Astrocyte (in vitro differentiated cells and primary cell): ENCODE data around the gene PBX3. TPM values are rescaled to one million over a fixed set of nuclear protein-coding genes. Genes with fewer than 3 reads are reported as not detected.

Source experiments
- DNase-seq: peaks from one replicate; pipeline ENCODE4 v3.0.0-alpha.2; 2010; ENCODE audit warnings: low read depth
- FAIRE-seq: peaks from 2 replicates; lab custom pipeline; 2011; peaks lifted over from hg19 to GRCh38; lab: Jason Lieb, UNC
- H2AFZ ChIP-seq: 2 replicates; pipeline ENCODE4 v1.6.0; 2012; ENCODE audit warnings: low read depth, low read length, inconsistent platforms
- H3K27ac ChIP-seq: 2 replicates; pipeline ENCODE4 v1.5.1; 2011; ENCODE audit warnings: low read depth, low read length, inconsistent platforms
- H3K27me3 ChIP-seq: 2 replicates; pipeline ENCODE4 v1.6.0; 2011; ENCODE audit warnings: low read length, inconsistent platforms; ENCODE audit not compliant: insufficient read depth
- H3K36me3 ChIP-seq: 2 replicates; pipeline ENCODE4 v1.5.1; 2011; ENCODE audit warnings: low read length, inconsistent platforms; ENCODE audit not compliant: insufficient read depth
- H3K4me1 ChIP-seq: 2 replicates; pipeline ENCODE4 v1.5.1; 2011; ENCODE audit warnings: low read length, inconsistent platforms; ENCODE audit not compliant: insufficient read depth
- H3K4me2 ChIP-seq: 2 replicates; pipeline ENCODE4 v1.6.0; 2012; ENCODE audit warnings: low read length, inconsistent platforms
- H3K4me3 ChIP-seq: 2 replicates; pipeline ENCODE4 v1.5.1; 2011; ENCODE audit warnings: low read depth, mild to moderate bottlenecking, low read length, inconsistent platforms; ENCODE audit not compliant: insufficient read depth
- H3K79me2 ChIP-seq: 2 replicates; pipeline ENCODE4 v1.6.0; 2012; ENCODE audit warnings: mild to moderate bottlenecking, low read length, inconsistent platforms; ENCODE audit not compliant: insufficient read depth
- H3K9ac ChIP-seq: 2 replicates; pipeline ENCODE4 v1.6.0; 2012; ENCODE audit warnings: mild to moderate bottlenecking, low read length, inconsistent platforms
- H3K9me3 ChIP-seq: 2 replicates; pipeline ENCODE4 v1.5.1; 2012; ENCODE audit warnings: low read depth, mild to moderate bottlenecking, low read length, inconsistent platforms; ENCODE audit not compliant: insufficient read depth
- H4K20me1 ChIP-seq: 2 replicates; pipeline ENCODE4 v1.6.0; 2012; ENCODE audit warnings: low read length, inconsistent platforms; ENCODE audit not compliant: insufficient read depth
- H3K27ac Mint-ChIP-seq: one replicate; pipeline ENCODE4 v1.8.0; 2021; ENCODE audit warnings: mild to moderate bottlenecking, mixed read lengths; ENCODE audit not compliant: unreplicated experiment
- H3K27me3 Mint-ChIP-seq: one replicate; pipeline ENCODE4 v1.8.0; 2021; ENCODE audit warnings: low read depth, mixed read lengths; ENCODE audit not compliant: unreplicated experiment
- H3K36me3 Mint-ChIP-seq: one replicate; pipeline ENCODE4 v1.8.0; 2021; ENCODE audit warnings: low read depth, mixed read lengths; ENCODE audit not compliant: unreplicated experiment
- H3K4me1 Mint-ChIP-seq: one replicate; pipeline ENCODE4 v1.8.0; 2021; ENCODE audit warnings: low read depth, mixed read lengths; ENCODE audit not compliant: unreplicated experiment
- H3K4me3 Mint-ChIP-seq: one replicate; pipeline ENCODE4 v1.8.0; 2021; ENCODE audit warnings: mild to moderate bottlenecking, moderate library complexity, mixed read lengths; ENCODE audit not compliant: unreplicated experiment
- H3K9me3 Mint-ChIP-seq: one replicate; pipeline ENCODE4 v1.8.0; 2021; ENCODE audit warnings: mild to moderate bottlenecking, mixed read lengths; ENCODE audit not compliant: unreplicated experiment
- EZH2 ChIP-seq: IDR thresholded peaks from 2 replicates; pipeline ENCODE4 v1.6.1; 2012; ENCODE audit warnings: mild to moderate bottlenecking, low read length, inconsistent platforms; ENCODE audit not compliant: insufficient read depth
- total RNA-seq: library from RNA; stranded (reverse); gene quantifications from 2 replicates; pipeline ENCODE4 v1.2.1, GENCODE V29; 2021
- TF ChIP-seq, protein P1 (sequence below): IDR thresholded peaks from 2 replicates; pipeline ENCODE4 v1.5.1; 2011; ENCODE audit warnings: low read depth, mild to moderate bottlenecking, inconsistent platforms, low read length, moderate library complexity; ENCODE audit not compliant: insufficient read depth

Gene PBX3
- total RNA-seq, 1 donor from 2014 or later, result 51.2 TPM

DNA sequence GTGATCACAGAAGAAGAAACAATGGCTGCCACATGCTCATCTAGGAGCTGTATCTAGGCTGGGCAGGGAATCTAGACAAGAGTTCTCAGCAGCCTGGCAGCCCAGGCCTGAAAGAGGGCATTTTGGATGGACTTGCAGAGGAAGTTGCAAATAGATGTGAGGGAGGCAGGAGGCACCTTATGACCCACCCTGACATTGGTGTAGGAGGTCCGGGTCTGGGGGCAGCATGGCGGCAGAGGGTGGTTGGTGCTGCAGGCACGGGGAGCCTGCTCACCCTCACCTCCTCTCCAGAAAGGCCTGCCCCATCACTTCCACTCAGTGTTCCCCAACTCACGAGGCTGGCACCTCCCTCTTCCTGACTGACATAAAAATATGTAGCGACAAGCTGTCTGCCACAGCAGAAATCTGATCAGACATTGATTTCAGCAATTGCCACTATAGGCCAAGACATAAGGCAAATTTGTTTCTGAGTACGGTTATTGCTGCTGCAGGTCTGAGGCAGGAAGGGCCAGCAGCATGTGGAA, 217.6 kb downstream of the PBX3 start:
- H3K79me2 ChIP-seq, result no peaks in the 10 kb centered on the region
- Mint-ChIP-seq H3K9me3 (no peaks in the 10 kb centered on the region), H3K27me3 (no peaks in the 10 kb centered on the region), H3K36me3 (peaks cover 6% of the 10 kb centered on the region), H3K4me1 (no peaks in the 10 kb centered on the region), H3K4me3 (no peak overlapping the region), H3K27ac (no peak overlapping the region)
- H3K4me2 ChIP-seq, result no peak overlapping the region
- no peak for DNase-seq
- no peak overlapping the region for H2AFZ ChIP-seq
- no peaks in the 10 kb centered on the region for H3K27me3 ChIP-seq
- no peak overlapping the region for H3K9ac ChIP-seq
- no peak for TF ChIP-seq EZH2
- TF ChIP-seq, protein P1, sequence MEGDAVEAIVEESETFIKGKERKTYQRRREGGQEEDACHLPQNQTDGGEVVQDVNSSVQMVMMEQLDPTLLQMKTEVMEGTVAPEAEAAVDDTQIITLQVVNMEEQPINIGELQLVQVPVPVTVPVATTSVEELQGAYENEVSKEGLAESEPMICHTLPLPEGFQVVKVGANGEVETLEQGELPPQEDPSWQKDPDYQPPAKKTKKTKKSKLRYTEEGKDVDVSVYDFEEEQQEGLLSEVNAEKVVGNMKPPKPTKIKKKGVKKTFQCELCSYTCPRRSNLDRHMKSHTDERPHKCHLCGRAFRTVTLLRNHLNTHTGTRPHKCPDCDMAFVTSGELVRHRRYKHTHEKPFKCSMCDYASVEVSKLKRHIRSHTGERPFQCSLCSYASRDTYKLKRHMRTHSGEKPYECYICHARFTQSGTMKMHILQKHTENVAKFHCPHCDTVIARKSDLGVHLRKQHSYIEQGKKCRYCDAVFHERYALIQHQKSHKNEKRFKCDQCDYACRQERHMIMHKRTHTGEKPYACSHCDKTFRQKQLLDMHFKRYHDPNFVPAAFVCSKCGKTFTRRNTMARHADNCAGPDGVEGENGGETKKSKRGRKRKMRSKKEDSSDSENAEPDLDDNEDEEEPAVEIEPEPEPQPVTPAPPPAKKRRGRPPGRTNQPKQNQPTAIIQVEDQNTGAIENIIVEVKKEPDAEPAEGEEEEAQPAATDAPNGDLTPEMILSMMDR, result no peak
- FAIRE-seq, result no peak
- no peaks in the 10 kb centered on the region for H4K20me1 ChIP-seq
- H3K4me3 ChIP-seq, result no peak overlapping the region
- H3K4me1 ChIP-seq, result peaks cover 4% of the 10 kb centered on the region
- H3K9me3 ChIP-seq, result no peaks in the 10 kb centered on the region
- peaks cover 12% of the 10 kb centered on the region for H3K36me3 ChIP-seq
- no peak overlapping the region for H3K27ac ChIP-seq

DNA sequence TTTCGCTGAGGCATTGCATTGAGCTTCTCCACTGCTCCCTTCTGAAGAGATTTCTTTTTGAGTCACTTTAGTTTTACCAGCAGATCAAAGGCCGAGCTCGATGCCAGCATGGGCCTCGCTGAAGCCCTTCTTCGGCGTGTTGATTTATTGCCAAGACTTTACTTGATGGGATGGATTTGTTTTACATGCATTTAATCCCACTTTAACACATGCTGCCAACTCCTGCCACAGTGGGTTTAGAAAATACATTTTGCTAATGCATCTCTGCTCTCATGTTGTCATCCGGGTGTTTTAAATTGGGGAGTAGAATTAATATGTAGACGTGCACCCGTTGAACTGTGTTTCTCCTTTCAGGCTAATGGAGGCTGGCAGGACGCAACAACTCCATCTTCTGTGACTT, 218.3 kb downstream of the PBX3 start:
- Histone ChIP-seq H3K27me3 (no peaks in the 10 kb centered on the region), H3K9ac (no peak overlapping the region), H3K27ac (no peak overlapping the region), H3K4me3 (no peak overlapping the region), H2AFZ (no peak overlapping the region), H3K79me2 (no peaks in the 10 kb centered on the region), H3K4me2 (no peak overlapping the region), H3K9me3 (no peaks in the 10 kb centered on the region), H3K4me1 (no peaks in the 10 kb centered on the region), H3K36me3 (peaks cover 12% of the 10 kb centered on the region), H4K20me1 (no peaks in the 10 kb centered on the region)
- Mint-ChIP-seq H3K27ac (no peak overlapping the region), H3K4me3 (no peak overlapping the region), H3K9me3 (no peaks in the 10 kb centered on the region), H3K4me1 (no peaks in the 10 kb centered on the region), H3K36me3 (peaks cover 6% of the 10 kb centered on the region), H3K27me3 (no peaks in the 10 kb centered on the region)
- TF ChIP-seq, protein P1, result no peak
- TF ChIP-seq EZH2, result no peak
- DNase-seq (no peak), FAIRE-seq (no peak)

DNA sequence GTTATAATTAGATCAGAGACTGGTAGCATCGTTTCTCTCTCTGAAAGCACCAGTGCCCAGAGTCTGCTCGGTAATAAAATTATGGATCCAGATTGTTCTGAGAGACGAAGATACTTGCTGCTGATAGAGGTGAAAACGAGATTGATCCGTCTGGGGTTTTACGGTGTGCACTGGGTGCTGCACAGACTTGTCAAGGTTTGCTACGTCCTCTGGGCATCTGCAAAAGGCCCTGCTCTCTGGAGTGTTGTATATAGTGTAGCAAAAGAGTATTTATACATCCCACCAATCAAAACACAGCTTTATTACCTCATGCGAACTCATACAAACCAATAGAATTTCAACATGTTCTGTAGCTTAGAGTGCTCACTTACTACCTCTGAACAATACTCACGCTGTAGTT, 219.3 kb downstream of the PBX3 start:
- Histone ChIP-seq H3K9me3 (no peaks in the 10 kb centered on the region), H3K79me2 (no peaks in the 10 kb centered on the region), H2AFZ (no peak overlapping the region), H3K4me2 (no peak overlapping the region), H3K36me3 (peaks cover 12% of the 10 kb centered on the region), H3K4me1 (no peaks in the 10 kb centered on the region), H4K20me1 (no peaks in the 10 kb centered on the region), H3K4me3 (no peak overlapping the region), H3K27ac (no peak overlapping the region), H3K9ac (no peak overlapping the region), H3K27me3 (no peaks in the 10 kb centered on the region)
- Mint-ChIP-seq H3K27me3 (no peaks in the 10 kb centered on the region), H3K4me1 (no peaks in the 10 kb centered on the region), H3K27ac (no peak overlapping the region), H3K4me3 (no peak overlapping the region), H3K9me3 (no peaks in the 10 kb centered on the region), H3K36me3 (peaks cover 6% of the 10 kb centered on the region)
- FAIRE-seq (no peak), DNase-seq (no peak)
- no peak for TF ChIP-seq EZH2
- TF ChIP-seq, protein P1, result no peak
